ENCODE measurements around the gene TRIM32. TPM values are rescaled to one million over a fixed set of nuclear protein-coding genes. Genes with fewer than 3 reads are reported as not detected.
A peak's percentile ranks its signal among the peaks of the same experiment; 100 is the strongest.

Gene TRIM32
- total RNA-seq, 6 experiments from 2014 or later = 5.2 to 8.4 (median 6.6) TPM

DNA sequence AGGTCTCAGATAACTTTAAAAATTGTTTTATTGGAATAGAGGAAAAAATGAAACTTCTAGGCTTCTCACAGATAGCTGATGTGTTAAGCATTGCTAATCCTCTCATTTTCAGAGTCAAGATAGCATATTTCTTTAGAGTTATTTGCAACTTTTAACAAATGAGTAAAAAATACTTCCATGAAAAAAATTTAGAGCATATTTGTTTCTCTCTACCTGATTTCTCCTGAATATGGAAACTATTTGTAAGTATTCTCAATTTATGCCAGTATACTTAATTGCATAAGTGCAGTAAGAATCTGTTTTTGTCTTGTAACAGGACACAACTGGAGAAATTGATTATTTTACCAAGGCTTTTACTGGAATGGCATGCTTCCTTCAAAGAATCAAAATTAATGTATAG lies 3.6 kb upstream of the TRIM32 start:
- no peak for TF ChIP-seq POLR2A (IDR thresholded peaks at IDR 0.05)
- TF ChIP-seq, protein P1, sequence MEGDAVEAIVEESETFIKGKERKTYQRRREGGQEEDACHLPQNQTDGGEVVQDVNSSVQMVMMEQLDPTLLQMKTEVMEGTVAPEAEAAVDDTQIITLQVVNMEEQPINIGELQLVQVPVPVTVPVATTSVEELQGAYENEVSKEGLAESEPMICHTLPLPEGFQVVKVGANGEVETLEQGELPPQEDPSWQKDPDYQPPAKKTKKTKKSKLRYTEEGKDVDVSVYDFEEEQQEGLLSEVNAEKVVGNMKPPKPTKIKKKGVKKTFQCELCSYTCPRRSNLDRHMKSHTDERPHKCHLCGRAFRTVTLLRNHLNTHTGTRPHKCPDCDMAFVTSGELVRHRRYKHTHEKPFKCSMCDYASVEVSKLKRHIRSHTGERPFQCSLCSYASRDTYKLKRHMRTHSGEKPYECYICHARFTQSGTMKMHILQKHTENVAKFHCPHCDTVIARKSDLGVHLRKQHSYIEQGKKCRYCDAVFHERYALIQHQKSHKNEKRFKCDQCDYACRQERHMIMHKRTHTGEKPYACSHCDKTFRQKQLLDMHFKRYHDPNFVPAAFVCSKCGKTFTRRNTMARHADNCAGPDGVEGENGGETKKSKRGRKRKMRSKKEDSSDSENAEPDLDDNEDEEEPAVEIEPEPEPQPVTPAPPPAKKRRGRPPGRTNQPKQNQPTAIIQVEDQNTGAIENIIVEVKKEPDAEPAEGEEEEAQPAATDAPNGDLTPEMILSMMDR (IDR thresholded peaks at IDR 0.05) = no peak
- DNase-seq (no peak), ATAC-seq (no peak)
- intact Hi-C loops (cut with DNase I) = no loop called here
- H3K27ac ChIP-seq = no peak overlapping the region
- H3K27me3 ChIP-seq = no peaks in the 10 kb centered on the region
- H3K9me3 ChIP-seq = no peaks in the 10 kb centered on the region
- H3K4me3 ChIP-seq = no peak overlapping the region
- peaks cover 0 to 7% (median 2%) of the 10 kb centered on the region in 4 donors for H3K4me1 ChIP-seq
- H3K36me3 ChIP-seq = no peaks in the 10 kb centered on the region

DNA sequence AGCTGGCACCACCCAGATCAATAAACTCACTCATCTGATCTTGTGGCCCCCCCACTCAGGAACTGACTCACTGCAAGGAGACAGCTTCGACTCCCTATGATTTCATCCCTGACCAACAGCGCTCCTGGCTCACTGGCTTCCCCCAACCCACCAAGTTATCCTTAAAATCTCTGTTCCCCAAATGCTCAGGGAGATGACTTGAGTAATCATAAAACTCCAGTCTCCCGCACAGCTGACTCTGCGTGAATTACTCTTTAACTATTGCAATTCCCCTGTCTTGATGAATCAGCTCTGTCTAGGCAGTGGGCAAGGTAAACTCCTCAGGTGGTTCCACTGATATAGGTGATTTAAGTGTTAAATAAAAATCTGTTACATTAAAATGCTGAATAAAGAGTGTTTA lies 1.9 kb upstream of the TRIM32 start:
- H3K27me3 ChIP-seq = no peaks in the 10 kb centered on the region
- 83% methylated on average over 2 of the region's 4 CpGs for WGBS (ENCODE audit: insufficient coverage, low coverage, low lambda C conversion rate, missing lambda C conversion rate)

DNA sequence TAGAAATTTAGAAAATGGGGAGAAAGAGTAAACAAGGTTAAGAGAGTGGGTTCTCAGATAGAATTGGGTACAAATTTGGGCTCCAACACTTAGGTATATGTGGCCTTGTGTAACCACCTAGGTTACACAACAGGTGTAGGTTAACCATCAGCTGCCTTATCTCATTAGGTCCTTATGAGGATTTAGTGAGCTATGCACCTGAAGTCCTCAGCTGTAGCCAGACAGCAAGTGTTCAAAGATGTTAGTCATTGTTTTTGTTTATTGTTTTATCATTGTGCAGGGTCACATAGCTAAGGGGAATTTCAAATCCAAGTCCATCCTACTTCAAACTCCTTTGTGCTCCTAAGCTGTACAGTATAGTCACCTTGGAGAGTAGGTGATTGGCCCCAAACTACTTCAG lies 970 bp upstream of the TRIM32 start:
- Histone ChIP-seq H3K4me1 (peaks cover 0 to 18% (median 7%) of the 10 kb centered on the region in 4 donors), H3K4me3 (peak overlapping the region in 1 of 3 donors; percentile 67), H3K27me3 (no peaks in the 10 kb centered on the region), H3K36me3 (no peaks in the 10 kb centered on the region), H3K27ac (no peak overlapping the region), H3K9me3 (no peaks in the 10 kb centered on the region)
- no peak for DNase-seq
- intact Hi-C loops (cut with DNase I) = no loop called here
- ATAC-seq = no peak
- TF ChIP-seq POLR2A (IDR thresholded peaks at IDR 0.05) = no peak
- TF ChIP-seq, protein P1 (IDR thresholded peaks at IDR 0.05) = no peak

More for the DNA sequence above, 1.9 kb upstream of the TRIM32 start:
- TF ChIP-seq, protein P1 (IDR thresholded peaks at IDR 0.05) = no peak
- no peak for TF ChIP-seq POLR2A (IDR thresholded peaks at IDR 0.05)
- Histone ChIP-seq H3K9me3 (no peaks in the 10 kb centered on the region), H3K4me3 (no peak overlapping the region), H3K36me3 (no peaks in the 10 kb centered on the region), H3K4me1 (peaks cover 0 to 18% (median 7%) of the 10 kb centered on the region in 4 donors), H3K27ac (no peak overlapping the region)
- intact Hi-C loops (cut with DNase I) = no loop called here
- ATAC-seq (no peak), DNase-seq (no peak)

DNA sequence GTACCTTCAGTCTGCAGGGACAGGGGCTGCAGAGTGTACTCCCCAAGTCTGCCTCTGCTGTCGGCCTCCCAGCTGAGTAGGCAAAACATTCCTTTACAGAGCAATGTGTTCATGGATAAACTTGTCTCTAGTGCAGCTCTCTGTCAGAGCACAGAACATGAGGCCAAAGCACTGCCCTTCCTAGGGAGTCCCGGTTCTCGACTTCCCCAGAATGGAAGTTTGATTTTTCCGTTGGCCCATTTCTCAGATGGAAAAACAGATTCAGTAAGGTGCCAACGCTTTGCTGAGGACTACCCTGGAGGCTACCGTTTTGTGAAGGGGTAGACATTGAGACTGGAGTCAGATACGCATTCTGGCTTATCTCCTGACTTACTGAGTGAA lies 422 bp upstream of the TRIM32 start:
- ATAC-seq (peak; percentile 46 to 61 (median 52)), DNase-seq (no peak)
- Histone ChIP-seq H3K9me3 (no peaks in the 10 kb centered on the region), H3K4me3 (peak overlapping the region; percentile 64 to 67 (median 64)), H3K27ac (peak overlapping the region in 1 of 3 donors; percentile 68), H3K4me1 (peaks cover 0 to 18% (median 7%) of the 10 kb centered on the region in 4 donors), H3K36me3 (no peaks in the 10 kb centered on the region), H3K27me3 (no peaks in the 10 kb centered on the region)
- TF ChIP-seq, protein P1 (IDR thresholded peaks at IDR 0.05) = no peak
- TF ChIP-seq POLR2A (IDR thresholded peaks at IDR 0.05) = no peak
- 5% methylated on average over 7 of the region's 7 CpGs for WGBS (ENCODE audit: insufficient coverage, low coverage, low lambda C conversion rate, missing lambda C conversion rate)
- intact Hi-C loops (cut with DNase I) = no loop called here

DNA sequence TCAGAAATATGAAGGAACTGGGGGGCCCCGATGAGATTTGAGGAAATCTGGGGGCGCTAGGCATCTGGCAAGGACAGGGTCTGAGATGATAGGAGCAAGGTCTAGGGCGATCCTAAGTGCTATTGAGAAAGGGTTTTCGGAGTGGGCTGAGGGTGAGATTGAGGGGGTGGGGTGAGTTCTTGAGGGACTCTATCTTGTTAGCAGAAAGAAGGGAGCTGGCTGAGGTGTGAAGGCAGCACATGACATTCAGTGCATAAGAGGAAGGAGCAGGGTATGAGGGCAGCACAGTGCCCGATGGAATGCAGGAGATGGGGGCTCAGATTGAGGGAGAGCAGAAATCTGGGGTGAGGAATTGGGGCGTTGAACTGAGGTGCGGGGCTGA lies 640 bp downstream of the TRIM32 start:
- Histone ChIP-seq H3K36me3 (no peaks in the 10 kb centered on the region), H3K27me3 (no peaks in the 10 kb centered on the region), H3K27ac (peak overlapping the region in 2 of 3 donors; percentile 53 to 74), H3K9me3 (no peaks in the 10 kb centered on the region), H3K4me1 (peaks cover 0 to 18% (median 7%) of the 10 kb centered on the region in 4 donors), H3K4me3 (peak overlapping the region; percentile 64 to 67 (median 64))
- intact Hi-C loops (cut with DNase I) = no loop called here
- DNase-seq (no peak), ATAC-seq (peak in 2 of 4 donors; percentile 2)
- whole genome bisulfite sequencing (ENCODE audit: insufficient coverage, low coverage, low lambda C conversion rate, missing lambda C conversion rate) = 11% methylated on average over 7 of the region's 7 CpGs
- no peak for TF ChIP-seq POLR2A (IDR thresholded peaks at IDR 0.05)
- TF ChIP-seq, protein P1 (IDR thresholded peaks at IDR 0.05) = no peak
